GM23338 (cell line): Measurements from ENCODE around the gene MINK1. TPM values are rescaled to one million over a fixed set of nuclear protein-coding genes. Genes with fewer than 3 reads are reported as not detected.

Source experiments
- ATAC-seq: fragments of 200-7000 bp; cut with Tn5 transposase; 3 replicates; pipeline ENCODE4 v1.9.1; 2020
- DNase-seq: peaks from one replicate; pipeline ENCODE4 v3.0.0-alpha.2; 2015; ENCODE audit warnings: low spot score
- H2AFZ ChIP-seq: fragments of 200-600 bp; sonication (generic); 2 replicates; pipeline ENCODE4 v1.8.0; 2016; ENCODE audit warnings: antibody characterized with exemption, mild to moderate bottlenecking, moderate library complexity
- H3F3A ChIP-seq: fragments of 200-600 bp; sonication (generic); replicated peaks from 2 replicates; pipeline ENCODE4 v1.8.0; 2017; ENCODE audit warnings: antibody characterized with exemption, mixed run types, low read depth
- H3K27ac ChIP-seq: fragments of 200-600 bp; sonication (generic); 2 replicates; pipeline ENCODE4 v1.6.1; 2016; ENCODE audit warnings: low read depth
- H3K27me3 ChIP-seq: fragments of 200-600 bp; sonication (generic); 2 replicates; pipeline ENCODE4 v1.8.0; 2016; ENCODE audit warnings: mild to moderate bottlenecking, mixed run types, moderate library complexity; ENCODE audit not compliant: insufficient read depth
- H3K36me3 ChIP-seq: fragments of 200-600 bp; sonication (generic); 2 replicates; pipeline ENCODE4 v1.8.0; 2016; ENCODE audit warnings: mild to moderate bottlenecking; ENCODE audit not compliant: insufficient read depth
- H3K4me1 ChIP-seq: fragments of 200-600 bp; sonication (generic); 2 replicates; pipeline ENCODE4 v1.8.0; 2016; ENCODE audit warnings: mild to moderate bottlenecking, moderate library complexity; ENCODE audit not compliant: insufficient read depth
- H3K4me2 ChIP-seq: fragments of 200-600 bp; sonication (generic); 2 replicates; pipeline ENCODE4 v1.7.1; 2017; ENCODE audit warnings: mixed run types
- H3K4me3 ChIP-seq: fragments of 200-600 bp; sonication (generic); 2 replicates; pipeline ENCODE4 v1.6.1; 2016; ENCODE audit warnings: mixed run types
- H3K79me2 ChIP-seq: fragments of 200-600 bp; sonication (generic); replicated peaks from 2 replicates; pipeline ENCODE4 v1.8.0; 2017; ENCODE audit warnings: mild to moderate bottlenecking; ENCODE audit not compliant: insufficient read depth
- H3K9me2 ChIP-seq: fragments of 200-600 bp; sonication (generic); 2 replicates; pipeline ENCODE4 v1.8.0; 2017; ENCODE audit not compliant: insufficient read depth
- H4K20me1 ChIP-seq: fragments of 200-600 bp; sonication (generic); replicated peaks from 2 replicates; pipeline ENCODE4 v1.8.0; 2017; ENCODE audit warnings: mild to moderate bottlenecking; ENCODE audit not compliant: insufficient read depth
- H3K27ac Mint-ChIP-seq: 2 replicates; pipeline ENCODE4 v1.8.0; 2020; ENCODE audit warnings: inconsistent platforms, mild to moderate bottlenecking, moderate library complexity, mixed read lengths
- H3K27me3 Mint-ChIP-seq: 3 replicates; pipeline ENCODE4 v1.8.0; 2022; ENCODE audit warnings: low read depth, mild to moderate bottlenecking, moderate library complexity, mixed read lengths, inconsistent platforms; ENCODE audit not compliant: insufficient read depth, poor library complexity
- H3K36me3 Mint-ChIP-seq: 3 replicates; pipeline ENCODE4 v1.8.0; 2021; ENCODE audit warnings: low read depth, mild to moderate bottlenecking, inconsistent platforms, moderate library complexity, mixed read lengths
- H3K4me1 Mint-ChIP-seq: 3 replicates; pipeline ENCODE4 v1.8.0; 2020; ENCODE audit warnings: mild to moderate bottlenecking, inconsistent platforms, mixed read lengths
- H3K4me3 Mint-ChIP-seq: 3 replicates; pipeline ENCODE4 v1.8.0; 2021; ENCODE audit warnings: moderate library complexity, mild to moderate bottlenecking, inconsistent platforms, mixed read lengths
- H3K9me3 Mint-ChIP-seq: 3 replicates; pipeline ENCODE4 v1.8.0; 2020; ENCODE audit warnings: moderate library complexity, mild to moderate bottlenecking, inconsistent platforms, mixed read lengths
- CTCF ChIP-seq, 2 experiments: fragments of 200-600 bp in 1 of 2; sonication (generic) in 1 of 2; conservative IDR thresholded peaks; 2 replicates each; pipeline versions ENCODE4 v1.5.1 to v1.6.1; 2016 to 2017; ENCODE audit warnings: antibody characterized with exemption in 2 of 2, low read depth in 2 of 2, mild to moderate bottlenecking in 2 of 2, moderate library complexity in 1 of 2
- EZH2 ChIP-seq: fragments of 200-600 bp; sonication (generic); IDR thresholded peaks from one replicate; pipeline ENCODE4 v1.8.0; 2017; ENCODE audit warnings: antibody characterized with exemption, mild to moderate bottlenecking, low read depth; ENCODE audit not compliant: unreplicated experiment
- EZH2phosphoT487 ChIP-seq: fragments of 200-600 bp; sonication (generic); IDR thresholded peaks from one replicate; pipeline ENCODE4 v1.8.1; 2018; ENCODE audit warnings: antibody characterized with exemption; ENCODE audit not compliant: unreplicated experiment
- REST ChIP-seq: IDR thresholded peaks from one replicate; pipeline ENCODE4 v1.6.1; 2018; ENCODE audit warnings: antibody characterized with exemption; ENCODE audit not compliant: unreplicated experiment
- ZNF462 ChIP-seq: fragments of 250-450 bp; sonication (Bioruptor Pico); IDR thresholded peaks from 2 replicates; pipeline ENCODE4 v1.5.0; 2020; ENCODE audit warnings: mild to moderate bottlenecking, moderate library complexity
- polyA plus RNA-seq: library from polyadenylated mRNA; unstranded; fragments of >200 nt; fragmentation: Nextera tagmentation; extraction: Ambion mirVana; gene quantifications from 2 replicates; pipeline ENCODE4 v1.2.1, GENCODE V29; 2016
- total RNA-seq: library from RNA; depleted of rRNA; stranded (reverse); fragments of >200 nt; shearing (Covaris generic); gene quantifications from 2 replicates; pipeline ENCODE4 v1.2.3, GENCODE V29; 2014

The MINK1 gene
- total and polyA plus RNA-seq, 2 experiments from 2014 or later: 17.3 to 54.9 TPM

- no peak for DNase-seq
- Histone ChIP-seq H3K4me1 (peaks cover 15% of the 10 kb centered on the region), H3K4me3 (no peak overlapping the region), H3K27me3 (no peaks in the 10 kb centered on the region), H3K27ac (0 out of 2 replicates have a peak overlapping the region, but pooled peaks have one; percentile 32), H3K79me2 (peaks cover 72% of the 10 kb centered on the region), H3K36me3 (no peaks in the 10 kb centered on the region), H3F3A (peaks cover 8% of the 10 kb centered on the region), H4K20me1 (peaks cover 12% of the 10 kb centered on the region), H2AFZ (no peak overlapping the region), H3K4me2 (no peak overlapping the region), H3K9me2 (no peaks in the 10 kb centered on the region)
- no peak for ATAC-seq
- Mint-ChIP-seq H3K27me3 (peaks cover 6% of the 10 kb centered on the region), H3K9me3 (no peaks in the 10 kb centered on the region; the same call in 2 of the 3 replicates), H3K36me3 (no peaks in the 10 kb centered on the region; the same call in 2 of the 3 replicates), H3K27ac (no peak overlapping the region), H3K4me3 (no peak overlapping the region), H3K4me1 (peaks cover 40% of the 10 kb centered on the region)
- TF ChIP-seq EZH2phosphoT487: no peak
- TF ChIP-seq CTCF (conservative IDR thresholded peaks at IDR 0.05; ENCODE audit: low read depth in 2 of 2): no peak
- no peak for TF ChIP-seq ZNF462 (CRISPR knock-in tag)
- TF ChIP-seq REST: no peak
- no peak for TF ChIP-seq EZH2
Observed at GRCh38 chr17:4836221-4836620, 3.1 kb downstream of the MINK1 start.
